Measurements from ENCODE around the gene FAM3C.

Gene FAM3C

DNA sequence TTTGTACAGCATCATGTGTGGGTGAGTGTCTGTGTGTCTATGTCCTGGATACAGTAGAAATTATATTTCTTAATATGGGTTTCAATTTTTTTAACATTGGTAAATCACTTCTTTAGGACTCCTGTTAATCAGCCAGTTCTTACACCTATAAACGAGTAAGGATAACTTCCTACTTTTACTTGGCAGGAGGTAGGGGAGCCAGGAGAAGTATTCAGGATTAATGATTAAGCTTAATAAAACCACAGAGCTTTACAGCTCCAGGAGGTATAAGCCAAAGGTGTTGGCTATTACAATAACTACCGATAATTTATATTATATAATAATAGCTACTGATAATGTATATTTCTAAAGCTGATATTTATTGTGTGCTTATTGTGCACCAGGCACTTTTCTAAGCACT, 1.7 kb upstream of the FAM3C start:
- in situ Hi-C loops (cut with MboI; ENCODE audit: low sequenced_read_pairs), result no loop called here
- Histone ChIP-seq H3K4me1 (peaks cover 15% of the 10 kb centered on the region), H3K27me3 (ENCODE audit: low read depth) (no peaks in the 10 kb centered on the region), H3K36me3 (replicated peaks) (no peaks in the 10 kb centered on the region), H3K9me3 (no peaks in the 10 kb centered on the region), H3K4me3 (no peak overlapping the region)
- DNase-seq (ENCODE audit: low spot score in 2 of 2), result no peak

DNA sequence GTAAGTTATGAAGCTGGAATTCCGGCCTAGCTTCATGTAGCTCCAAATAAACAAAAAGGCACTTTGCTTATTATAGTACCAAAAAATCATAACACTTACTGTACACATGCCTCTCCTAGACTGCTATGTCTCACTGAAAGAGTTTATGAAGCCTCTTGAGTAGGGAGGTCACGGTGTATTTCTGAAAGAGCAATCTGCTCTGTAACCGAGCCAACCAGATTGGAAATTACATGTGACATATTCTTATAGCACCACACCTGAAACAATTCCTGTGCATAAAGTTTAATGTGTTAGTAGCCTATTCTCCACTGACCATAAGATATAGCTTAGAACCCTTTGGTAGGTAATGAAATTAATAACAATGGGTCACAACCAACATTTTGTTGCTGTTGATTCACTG, 1.3 kb upstream of the FAM3C start:
- no peaks in the 10 kb centered on the region for H3K27me3 ChIP-seq (ENCODE audit: low read depth)
- in situ Hi-C loops (cut with MboI; ENCODE audit: low sequenced_read_pairs), result no loop called here
- H3K9me3 ChIP-seq, result no peaks in the 10 kb centered on the region
- DNase-seq (ENCODE audit: low spot score in 2 of 2), result no peak
- no peak overlapping the region for H3K4me3 ChIP-seq
- peaks cover 4% of the 10 kb centered on the region; the same call in 1 of the 2 replicates for H3K36me3 ChIP-seq (replicated peaks)
- H3K4me1 ChIP-seq, result peaks cover 15% of the 10 kb centered on the region

DNA sequence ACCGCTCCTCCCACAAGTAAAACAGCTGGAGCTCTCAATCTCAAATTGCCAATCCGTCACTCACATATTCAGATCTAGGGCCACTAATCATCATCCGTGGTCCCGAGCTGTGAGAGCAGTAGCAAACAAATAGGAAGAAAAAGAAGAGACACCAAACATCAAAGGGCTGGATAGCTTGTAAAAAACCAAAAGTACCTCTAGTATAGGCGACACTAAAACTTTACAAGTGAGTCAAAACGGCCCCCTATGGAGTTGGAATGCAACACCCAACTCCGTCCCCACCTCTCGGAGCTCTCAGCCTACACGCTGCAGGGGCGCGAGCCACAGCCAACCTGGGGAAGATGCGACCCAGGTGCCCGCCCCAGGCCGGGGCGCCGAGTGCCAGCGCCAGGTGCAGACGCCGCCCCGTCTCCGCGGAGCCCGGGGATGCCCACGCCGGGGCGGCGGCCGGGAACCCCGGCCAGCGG, 581 bp downstream of the FAM3C start:
- in situ Hi-C loops (cut with MboI; ENCODE audit: low sequenced_read_pairs), result no loop called here
- Histone ChIP-seq H3K9me3 (no peaks in the 10 kb centered on the region), H3K4me1 (peaks cover 8% of the 10 kb centered on the region), H3K4me3 (peak overlapping the region; percentile 66), H3K36me3 (replicated peaks) (peaks cover 6% of the 10 kb centered on the region; the same call in 1 of the 2 replicates), H3K27me3 (ENCODE audit: low read depth) (no peaks in the 10 kb centered on the region)
- peak in 1 of 2 experiments; percentile 32 for DNase-seq (ENCODE audit: low spot score in 2 of 2)

GRCh38 chr7:121394709-121395140, 1.4 kb downstream of the FAM3C start:
- no peaks in the 10 kb centered on the region for H3K9me3 ChIP-seq
- in situ Hi-C loops (cut with MboI; ENCODE audit: low sequenced_read_pairs), result no loop called here
- peaks cover 8% of the 10 kb centered on the region for H3K4me1 ChIP-seq
- H3K36me3 ChIP-seq (replicated peaks), result peaks cover 6% of the 10 kb centered on the region; the same call in 1 of the 2 replicates
- H3K4me3 ChIP-seq, result no peak overlapping the region
- no peak for DNase-seq (ENCODE audit: low spot score in 2 of 2)
- no peaks in the 10 kb centered on the region for H3K27me3 ChIP-seq (ENCODE audit: low read depth)

DNA sequence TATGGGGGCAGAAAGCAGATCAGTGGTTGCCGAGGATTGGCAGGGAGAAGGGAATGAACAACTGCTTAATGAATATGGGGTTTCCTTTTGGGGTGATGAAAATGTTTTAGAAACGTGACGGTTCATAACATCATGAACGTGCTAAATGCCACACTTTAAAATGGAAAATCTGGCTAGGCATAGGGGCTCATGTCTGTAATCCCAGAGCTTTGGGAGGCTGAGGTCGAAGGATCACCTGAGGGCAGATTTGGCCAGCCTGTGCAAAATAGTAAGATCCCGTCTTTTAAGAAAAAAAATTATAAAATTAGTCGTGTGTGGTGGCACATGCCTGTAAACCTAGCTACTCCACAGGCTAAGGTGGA, 3.1 kb downstream of the FAM3C start:
- Histone ChIP-seq H3K9me3 (no peaks in the 10 kb centered on the region), H3K4me1 (peaks cover 8% of the 10 kb centered on the region)
- in situ Hi-C loops (cut with MboI; ENCODE audit: low sequenced_read_pairs), result no loop called here

GRCh38 chr7:121392277-121393004, 3.7 kb downstream of the FAM3C start:
- Histone ChIP-seq H3K4me1 (peaks cover 8% of the 10 kb centered on the region), H3K4me3 (no peak overlapping the region)
- in situ Hi-C loops (cut with MboI; ENCODE audit: low sequenced_read_pairs), result no loop called here

More for the DNA sequence above, 3.1 kb downstream of the FAM3C start:
- Histone ChIP-seq H3K36me3 (replicated peaks) (peaks cover 6% of the 10 kb centered on the region; the same call in 1 of the 2 replicates), H3K27me3 (ENCODE audit: low read depth) (no peaks in the 10 kb centered on the region), H3K4me3 (no peak overlapping the region)
- no peak for DNase-seq (ENCODE audit: low spot score in 2 of 2)

GRCh38 chr7:121391686-121392085, 4.4 kb downstream of the FAM3C start:
- Histone ChIP-seq H3K9me3 (no peaks in the 10 kb centered on the region), H3K4me1 (peaks cover 6% of the 10 kb centered on the region), H3K4me3 (no peak overlapping the region), H3K36me3 (replicated peaks) (peaks cover 6% of the 10 kb centered on the region; the same call in 1 of the 2 replicates), H3K27me3 (ENCODE audit: low read depth) (no peaks in the 10 kb centered on the region)
- in situ Hi-C loops (cut with MboI; ENCODE audit: low sequenced_read_pairs), result no loop called here
- DNase-seq (ENCODE audit: low spot score in 2 of 2), result no peak

More at GRCh38 chr7:121392277-121393004, 3.7 kb downstream of the FAM3C start:
- no peaks in the 10 kb centered on the region for H3K9me3 ChIP-seq
- peaks cover 6% of the 10 kb centered on the region; the same call in 1 of the 2 replicates for H3K36me3 ChIP-seq (replicated peaks)
- H3K27me3 ChIP-seq (ENCODE audit: low read depth), result no peaks in the 10 kb centered on the region
- DNase-seq (ENCODE audit: low spot score in 2 of 2), result no peak

GRCh38 chr7:121390617-121391016, 5.5 kb downstream of the FAM3C start:
- no peaks in the 10 kb centered on the region for H3K9me3 ChIP-seq
- peaks cover 6% of the 10 kb centered on the region; the same call in 1 of the 2 replicates for H3K36me3 ChIP-seq (replicated peaks)
- DNase-seq (ENCODE audit: low spot score in 2 of 2), result no peak
- in situ Hi-C loops (cut with MboI; ENCODE audit: low sequenced_read_pairs), result no loop called here
- no peak overlapping the region for H3K4me3 ChIP-seq
- H3K4me1 ChIP-seq, result peaks cover 2% of the 10 kb centered on the region
- H3K27me3 ChIP-seq (ENCODE audit: low read depth), result no peaks in the 10 kb centered on the region

DNA sequence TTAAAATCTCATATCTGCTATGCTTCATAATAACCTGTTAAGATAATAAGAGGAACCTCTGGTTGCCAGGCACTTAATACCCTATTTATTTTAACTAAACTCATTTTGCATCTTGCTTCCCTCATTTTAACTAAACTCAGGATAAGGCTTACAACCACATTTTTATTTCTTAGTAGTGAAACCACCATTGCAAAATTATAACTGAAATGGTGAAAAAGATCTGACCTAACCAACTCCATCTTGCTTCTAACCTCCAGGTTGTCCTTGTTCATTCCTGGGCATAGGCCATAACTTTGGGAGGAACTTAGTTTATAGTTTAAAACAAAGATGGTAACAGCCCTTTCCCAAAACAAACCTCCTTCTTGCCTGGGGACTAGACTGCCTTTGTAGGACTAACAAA, 6.0 kb downstream of the FAM3C start:
- no peaks in the 10 kb centered on the region for H3K9me3 ChIP-seq
- H3K27me3 ChIP-seq (ENCODE audit: low read depth), result no peaks in the 10 kb centered on the region
- H3K4me3 ChIP-seq, result no peak overlapping the region
- H3K4me1 ChIP-seq, result peaks cover 2% of the 10 kb centered on the region
- DNase-seq (ENCODE audit: low spot score in 2 of 2), result no peak
- in situ Hi-C loops (cut with MboI; ENCODE audit: low sequenced_read_pairs), result no loop called here
- H3K36me3 ChIP-seq (replicated peaks), result peaks cover 6% of the 10 kb centered on the region; the same call in 1 of the 2 replicates

- H3K4me1 ChIP-seq, result no peaks in the 10 kb centered on the region; the same call in 1 of the 2 replicates
- no peak overlapping the region for H3K4me3 ChIP-seq
- no peaks in the 10 kb centered on the region for H3K27me3 ChIP-seq (ENCODE audit: low read depth)
- H3K36me3 ChIP-seq (replicated peaks), result peaks cover 6% of the 10 kb centered on the region; the same call in 1 of the 2 replicates
- H3K9me3 ChIP-seq, result no peaks in the 10 kb centered on the region
- in situ Hi-C loops (cut with MboI; ENCODE audit: low sequenced_read_pairs), result no loop called here
- DNase-seq (ENCODE audit: low spot score in 2 of 2), result no peak
Measured at GRCh38 chr7:121388950-121389349, 7.2 kb downstream of the FAM3C start.

DNA sequence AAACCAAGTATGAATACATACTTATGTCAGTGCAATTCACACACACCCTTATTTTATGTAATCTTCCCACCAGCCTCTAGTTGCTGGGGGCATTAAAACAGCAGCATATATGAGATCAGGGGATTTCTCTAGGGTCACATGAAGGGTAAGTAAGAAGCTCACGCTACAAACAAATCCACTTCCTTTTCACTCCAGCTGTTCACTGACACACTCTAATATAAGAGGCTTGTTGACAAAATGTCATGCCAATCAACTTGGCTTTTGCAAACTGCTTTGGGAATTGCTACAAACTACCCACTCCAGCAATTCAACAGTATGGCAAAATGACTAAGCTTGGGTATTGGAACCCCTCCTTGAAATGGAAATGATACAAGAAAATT, 10.3 kb downstream of the FAM3C start:
- no peaks in the 10 kb centered on the region for H3K27me3 ChIP-seq (ENCODE audit: low read depth)
- H3K4me1 ChIP-seq, result no peaks in the 10 kb centered on the region
- H3K36me3 ChIP-seq (replicated peaks), result no peaks in the 10 kb centered on the region
- no peaks in the 10 kb centered on the region for H3K9me3 ChIP-seq
- DNase-seq (ENCODE audit: low spot score in 2 of 2), result no peak
- H3K4me3 ChIP-seq, result no peak overlapping the region
- in situ Hi-C loops (cut with MboI; ENCODE audit: low sequenced_read_pairs), result no loop called here

GRCh38 chr7:121385056-121385799, 10.9 kb downstream of the FAM3C start:
- Histone ChIP-seq H3K9me3 (no peaks in the 10 kb centered on the region), H3K27me3 (ENCODE audit: low read depth) (no peaks in the 10 kb centered on the region), H3K4me1 (no peaks in the 10 kb centered on the region), H3K36me3 (replicated peaks) (no peaks in the 10 kb centered on the region), H3K4me3 (no peak overlapping the region)
- in situ Hi-C loops (cut with MboI; ENCODE audit: low sequenced_read_pairs), result no loop called here
- no peak for DNase-seq (ENCODE audit: low spot score in 2 of 2)

GRCh38 chr7:121384265-121384664, 11.8 kb downstream of the FAM3C start:
- in situ Hi-C loops (cut with MboI; ENCODE audit: low sequenced_read_pairs), result no loop called here
- Histone ChIP-seq H3K9me3 (no peaks in the 10 kb centered on the region), H3K36me3 (replicated peaks) (no peaks in the 10 kb centered on the region), H3K4me3 (no peak overlapping the region), H3K4me1 (no peaks in the 10 kb centered on the region), H3K27me3 (ENCODE audit: low read depth) (no peaks in the 10 kb centered on the region)
- no peak for DNase-seq (ENCODE audit: low spot score in 2 of 2)

Data from HAP-1 (cell line).